Panc1 (cell line): Measurements from ENCODE around the gene TPGS1. TPM values are rescaled to one million over a fixed set of nuclear protein-coding genes. Genes with fewer than 3 reads are reported as not detected.
"Not testable (repeated sequence)": the region's sequence is repeated elsewhere in the genome, so short reads cannot be mapped to it uniquely, and the experiment has no call there.

ENCODE experiments used
- ATAC-seq: fragments of 200-7000 bp; cut with Tn5 transposase; 2 replicates; pipeline ENCODE4 v1.9.1; 2020; ENCODE audit warnings: mild to moderate bottlenecking, moderate library complexity
- BruUV-seq: library from RNA; stranded (reverse); fragments of 400-500 nt; replicated peaks from 2 replicates; lab custom pipeline; 2021; lab: Mats Ljungman, UMichigan
- CTCF ChIA-PET: fragments of 300-600 bp; sonication (Branson Sonifier 250); formaldehyde crosslinking; loops from one replicate; lab custom pipeline; 2022; ENCODE audit warnings: antibody characterized with exemption; lab: Charles Lee
- POLR2A ChIA-PET: fragments of 300-600 bp; sonication (Branson Sonifier 250); formaldehyde crosslinking; loops from one replicate; lab custom pipeline; 2022; ENCODE audit warnings: antibody characterized with exemption; lab: Charles Lee
- DNase-seq: peaks from one replicate; pipeline ENCODE4 v3.0.0-alpha.2; 2010; ENCODE audit warnings: low read depth, low spot score
- H3K27ac ChIP-seq: 2 replicates; pipeline ENCODE4 v1.5.1; 2011; ENCODE audit warnings: mild to moderate bottlenecking, low read length, inconsistent platforms
- H3K27me3 ChIP-seq: fragments of 200-500 bp; sonication (Bioruptor generic); 2 replicates; pipeline ENCODE4 v1.6.0; 2014; ENCODE audit warnings: low read length, inconsistent platforms; ENCODE audit not compliant: control insufficient read depth, insufficient read depth
- H3K36me3 ChIP-seq: fragments of 200-500 bp; sonication (Bioruptor generic); 2 replicates; pipeline ENCODE4 v1.5.1; 2014; ENCODE audit warnings: inconsistent platforms, mild to moderate bottlenecking, low read length, moderate library complexity; ENCODE audit not compliant: control insufficient read depth, insufficient read depth
- H3K4me1 ChIP-seq: 2 replicates; pipeline ENCODE4 v1.5.1; 2011; ENCODE audit warnings: inconsistent platforms, mild to moderate bottlenecking, low read length, moderate library complexity; ENCODE audit not compliant: control insufficient read depth, insufficient read depth
- H3K4me3 ChIP-seq, 2 experiments: 2 replicates each; pipeline ENCODE4 v1.5.1; 2011 to 2012; ENCODE audit warnings: low read depth in 2 of 2, low read length in 2 of 2, mild to moderate bottlenecking in 2 of 2, inconsistent platforms in 1 of 2, moderate library complexity in 1 of 2
- H3K9me3 ChIP-seq: fragments of 200-500 bp; sonication (Bioruptor generic); 2 replicates; pipeline ENCODE4 v1.5.1; 2014; ENCODE audit warnings: low read depth, mild to moderate bottlenecking, inconsistent platforms, low read length, moderate library complexity; ENCODE audit not compliant: control insufficient read depth, insufficient read depth
- CTCF ChIP-seq: fragments of 450-650 bp; IDR thresholded peaks from 2 replicates; pipeline ENCODE4 v1.5.1; 2017; ENCODE audit warnings: mild to moderate bottlenecking
- POLR2AphosphoS5 ChIP-seq: IDR thresholded peaks from 2 replicates; pipeline ENCODE4 v1.6.1; 2012; ENCODE audit warnings: mild to moderate bottlenecking, low read depth, low read length, moderate library complexity
- REST ChIP-seq, 2 experiments: IDR thresholded peaks; 2 replicates each; pipeline ENCODE4 v1.6.1; 2011 to 2012; ENCODE audit warnings: low read depth in 2 of 2, control low read depth in 1 of 2, low read length in 1 of 2, mild to moderate bottlenecking in 1 of 2, moderate library complexity in 1 of 2; ENCODE audit not compliant: insufficient read depth in 1 of 2
- SIN3A ChIP-seq: IDR thresholded peaks from 2 replicates; pipeline ENCODE4 v1.6.1; 2012; ENCODE audit warnings: low read depth, mild to moderate bottlenecking, low read length, moderate library complexity, borderline replicate concordance; ENCODE audit not compliant: insufficient read depth
- TCF7L2 ChIP-seq: IDR thresholded peaks from 2 replicates; pipeline ENCODE4 v1.6.1; 2011; ENCODE audit warnings: mild to moderate bottlenecking, low read depth, low read length, inconsistent platforms
- in situ Hi-C: cut with HindIII; loops from 2 replicates; pipeline ENCODE4 v1.10.0; 2016; ENCODE audit warnings: low sequenced_read_pairs, low pct_unique_long_range_greater_than_20kb
- intact Hi-C: fragments of 100-400 bp; cut with micrococcal nuclease; formaldehyde crosslinking; loops from one replicate; pipeline ENCODE4 v1.10.0; 2022; ENCODE audit not compliant: unreplicated experiment
- total RNA-seq: library from RNA; stranded (reverse); gene quantifications from one replicate; pipeline ENCODE4 v1.2.1, GENCODE V29; 2021; ENCODE audit not compliant: unreplicated experiment

TPGS1 gene
- total RNA-seq, 1 experiment from 2014 or later = 17.6 TPM

- no peaks in the 10 kb centered on the region for H3K36me3 ChIP-seq
- DNase-seq (no peak), ATAC-seq (peak; percentile 57; the same call in 1 of the 2 replicates)
- no peak overlapping the region for H3K27ac ChIP-seq
- H3K4me1 ChIP-seq = peaks cover 2% of the 10 kb centered on the region; the same call in 1 of the 2 replicates
- ChIA-PET CTCF (interaction anchor here (0.7 to 0.8 kb wide), 2 partner anchors 11 to 18 kb away, joined by 11 to 13 read pairs; no protein-coding TSS in a partner anchor), POLR2A (no interaction called here)
- peak; percentile 73 for TF ChIP-seq CTCF
- no peak for TF ChIP-seq TCF7L2
- no peak overlapping the region for H3K4me3 ChIP-seq
- no peaks in the 10 kb centered on the region for H3K27me3 ChIP-seq
- intact Hi-C loops = no loop called here
- in situ Hi-C loops = no loop called here
- no TSS peak for BruUV-seq
- H3K9me3 ChIP-seq = no peaks in the 10 kb centered on the region
These were observed 27.1 kb upstream of the TPGS1 start for GRCh38 chr19:480016-480855.

- H3K9me3 ChIP-seq, H3K36me3 ChIP-seq, H3K27ac ChIP-seq, in situ Hi-C loops, H3K4me1 ChIP-seq, ATAC-seq, BruUV-seq, CTCF ChIA-PET, H3K27me3 ChIP-seq, intact Hi-C loops, DNase-seq, H3K4me3 ChIP-seq, POLR2A ChIA-PET: not testable (repeated sequence)
These were observed 26.2 kb upstream of the TPGS1 start for GRCh38 chr19:481100-481499.

- Histone ChIP-seq H3K36me3 (no peaks in the 10 kb centered on the region), H3K9me3 (no peaks in the 10 kb centered on the region), H3K27me3 (no peaks in the 10 kb centered on the region), H3K4me3 (no peak overlapping the region), H3K27ac (no peak overlapping the region), H3K4me1 (peaks cover 12% of the 10 kb centered on the region)
- ChIA-PET CTCF (no interaction called here), POLR2A (no interaction called here)
- intact Hi-C loops = no loop called here
- no peak for ATAC-seq
- no peak for DNase-seq
- in situ Hi-C loops = no loop called here
- no TSS peak for BruUV-seq
- TF ChIP-seq CTCF = peak; percentile 38; the same call in 1 of the 2 replicates
- no peak for TF ChIP-seq SIN3A
- peak; percentile 73 to 84 for TF ChIP-seq REST (IDR thresholded peaks at IDR 0.05; ENCODE audit: insufficient read depth in 1 of 2, low read depth in 2 of 2, low read length in 1 of 2)
- TF ChIP-seq POLR2AphosphoS5 = no peak
- no peak for TF ChIP-seq TCF7L2
These were observed 24.9 kb upstream of the TPGS1 start for GRCh38 chr19:482186-483041.
